Spleen (tissue), 7 donors: ENCODE measurements around the gene MIF.

Source experiments
- POLR2A ChIP-seq, 3 donors: fragments of 450-650 bp; IDR thresholded peaks; one replicate each; pipeline ENCODE4 v1.5.1; 2017; ENCODE audit warnings: antibody characterized with exemption in 3 of 3, mild to moderate bottlenecking in 1 of 3
- TF ChIP-seq, protein P1 (sequence below), 11 experiments: fragments of 200-600 bp in 7 of 11; fragments of 450-650 bp in 4 of 11; sonication (generic) in 4 of 11; IDR thresholded peaks in 8 of 11; conservative IDR thresholded peaks in 3 of 11; 1 replicate in 7 of 11; 2 replicates in 4 of 11; pipeline versions ENCODE4 v1.4.0 to v1.8.0; 2016 to 2021; ENCODE audit warnings: antibody characterized with exemption in 11 of 11, inconsistent platforms in 4 of 11, mild to moderate bottlenecking in 1 of 11
- donor health status: DM: no; HTN: no; CAD: no; lungs with moderate emphysema.
- donor health status: DM: no; HTN: no; CAD: no.
- donor health status: DM: no; HTN: no; CAD: no.

- TF ChIP-seq, protein P1, sequence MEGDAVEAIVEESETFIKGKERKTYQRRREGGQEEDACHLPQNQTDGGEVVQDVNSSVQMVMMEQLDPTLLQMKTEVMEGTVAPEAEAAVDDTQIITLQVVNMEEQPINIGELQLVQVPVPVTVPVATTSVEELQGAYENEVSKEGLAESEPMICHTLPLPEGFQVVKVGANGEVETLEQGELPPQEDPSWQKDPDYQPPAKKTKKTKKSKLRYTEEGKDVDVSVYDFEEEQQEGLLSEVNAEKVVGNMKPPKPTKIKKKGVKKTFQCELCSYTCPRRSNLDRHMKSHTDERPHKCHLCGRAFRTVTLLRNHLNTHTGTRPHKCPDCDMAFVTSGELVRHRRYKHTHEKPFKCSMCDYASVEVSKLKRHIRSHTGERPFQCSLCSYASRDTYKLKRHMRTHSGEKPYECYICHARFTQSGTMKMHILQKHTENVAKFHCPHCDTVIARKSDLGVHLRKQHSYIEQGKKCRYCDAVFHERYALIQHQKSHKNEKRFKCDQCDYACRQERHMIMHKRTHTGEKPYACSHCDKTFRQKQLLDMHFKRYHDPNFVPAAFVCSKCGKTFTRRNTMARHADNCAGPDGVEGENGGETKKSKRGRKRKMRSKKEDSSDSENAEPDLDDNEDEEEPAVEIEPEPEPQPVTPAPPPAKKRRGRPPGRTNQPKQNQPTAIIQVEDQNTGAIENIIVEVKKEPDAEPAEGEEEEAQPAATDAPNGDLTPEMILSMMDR (IDR thresholded peaks at IDR 0.05 in 8 of 11, conservative IDR thresholded peaks at IDR 0.05 in 3 of 11), result no peak
- TF ChIP-seq POLR2A (IDR thresholded peaks at IDR 0.05), result no peak
Measured at GRCh38 chr22:23868580-23868979, 25.6 kb upstream of the MIF start.
